Raji (cell line): ENCODE data around the gene ASXL1.

Experiments
- POLR2A ChIP-seq: IDR thresholded peaks from 2 replicates; pipeline ENCODE4 v1.6.1; 2011; ENCODE audit warnings: low read depth, low read length, control low read depth; ENCODE audit not compliant: insufficient read depth

The ASXL1 gene

DNA sequence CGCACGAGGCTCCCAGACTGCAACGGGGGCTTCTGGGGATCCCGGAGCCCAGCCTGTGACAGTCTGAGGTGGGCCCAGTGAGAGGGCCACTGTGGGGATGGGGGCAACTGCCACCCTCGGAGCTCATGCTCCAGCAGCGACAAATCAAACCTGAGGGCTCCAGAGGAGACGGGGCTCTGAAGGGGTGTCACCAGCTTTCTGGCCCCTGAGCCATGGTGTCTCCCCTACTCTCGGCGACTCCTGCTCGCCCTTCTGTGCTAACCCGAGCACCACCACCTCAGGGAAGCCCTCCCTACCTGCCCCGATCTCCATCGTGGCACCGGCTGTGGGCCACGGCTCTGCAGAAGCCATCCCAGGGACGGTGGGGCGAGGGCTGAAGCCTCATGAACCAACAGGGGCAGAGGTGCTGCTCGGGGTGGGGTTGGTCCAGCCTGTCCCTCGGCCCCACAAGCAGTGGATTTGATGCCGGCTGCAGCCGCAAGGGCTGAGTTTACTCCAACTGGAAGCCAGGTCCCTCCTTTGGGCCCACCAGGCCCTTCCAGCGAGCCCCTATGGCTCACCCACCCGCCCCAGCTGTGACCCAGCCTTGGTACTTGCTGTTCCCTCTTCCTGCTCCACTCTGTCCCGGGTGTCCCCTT is 102.7 kb downstream of the ASXL1 start:
- TF ChIP-seq POLR2A: no peak

DNA sequence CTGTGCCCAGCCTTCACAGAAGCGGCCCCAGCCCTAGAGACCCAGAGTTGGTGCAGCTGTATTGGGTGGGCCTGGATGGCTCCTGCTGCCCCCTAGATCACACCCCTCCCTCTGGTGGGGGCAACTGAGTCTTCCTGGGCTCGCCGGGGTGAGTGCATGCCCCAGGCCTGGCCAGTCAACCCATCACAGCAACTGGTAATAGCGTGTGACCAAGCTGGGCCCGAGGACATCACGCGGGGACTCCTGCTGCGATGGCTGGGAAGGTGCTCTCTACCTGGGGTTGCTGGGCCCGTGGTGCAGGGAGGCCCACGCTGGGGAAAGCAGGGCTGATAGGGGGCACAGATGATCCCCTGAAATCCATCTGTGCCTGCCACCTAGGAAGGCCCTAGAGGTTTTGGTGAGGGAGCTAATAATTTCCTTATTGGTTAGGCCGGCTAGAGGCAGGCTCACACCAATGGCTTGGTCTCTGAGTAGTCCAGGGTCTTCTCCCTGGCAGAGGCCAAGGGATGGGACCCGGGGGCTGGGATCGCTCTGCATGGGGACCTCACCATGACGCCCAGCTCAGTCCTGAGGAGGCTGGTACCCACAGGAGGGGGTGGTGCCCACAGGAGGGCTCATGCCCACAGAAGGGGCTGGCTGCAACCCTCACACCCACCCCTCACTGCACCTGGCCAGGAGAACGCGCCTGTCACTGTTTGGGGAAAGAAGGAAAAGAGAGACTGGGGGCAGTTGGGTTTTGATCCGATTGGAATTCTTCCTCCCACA is 103.9 kb downstream of the ASXL1 start:
- TF ChIP-seq POLR2A: no peak

DNA sequence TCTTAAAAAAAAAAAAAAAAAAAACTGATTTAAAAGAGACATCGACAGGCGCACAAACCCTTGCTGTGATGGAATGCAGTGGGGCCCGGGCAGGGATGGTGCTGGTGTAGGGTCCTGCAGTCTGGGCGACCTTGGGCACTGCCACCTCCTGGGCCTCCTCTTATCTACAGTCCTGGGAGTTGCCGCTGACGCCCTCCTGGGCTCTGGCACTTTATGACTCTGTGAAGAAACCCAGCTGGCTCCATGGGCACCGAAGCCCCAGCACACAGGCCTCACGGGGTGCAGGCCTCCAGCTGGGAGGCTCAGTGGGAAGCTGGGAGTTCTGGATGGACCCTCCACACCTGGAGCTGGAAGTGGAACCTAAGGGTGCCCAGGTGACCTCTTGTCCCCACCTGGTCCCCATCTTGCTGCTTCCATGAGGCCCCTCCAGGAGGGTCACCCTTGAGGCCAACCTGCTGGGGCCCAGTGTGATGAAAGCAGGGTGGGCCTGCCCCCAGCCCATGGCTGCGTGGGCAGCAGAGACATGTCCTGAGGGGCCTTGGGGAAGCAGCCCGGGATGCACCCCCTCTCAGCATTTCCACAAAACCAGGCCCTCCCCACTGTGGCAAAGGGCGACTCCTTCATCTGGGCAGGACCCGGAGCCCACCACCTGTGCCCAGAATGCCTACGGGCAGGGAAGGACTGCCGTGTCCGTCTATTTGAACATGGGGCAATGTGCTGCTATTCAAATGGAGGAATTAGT is 104.9 kb downstream of the ASXL1 start:
- TF ChIP-seq POLR2A: no peak

DNA sequence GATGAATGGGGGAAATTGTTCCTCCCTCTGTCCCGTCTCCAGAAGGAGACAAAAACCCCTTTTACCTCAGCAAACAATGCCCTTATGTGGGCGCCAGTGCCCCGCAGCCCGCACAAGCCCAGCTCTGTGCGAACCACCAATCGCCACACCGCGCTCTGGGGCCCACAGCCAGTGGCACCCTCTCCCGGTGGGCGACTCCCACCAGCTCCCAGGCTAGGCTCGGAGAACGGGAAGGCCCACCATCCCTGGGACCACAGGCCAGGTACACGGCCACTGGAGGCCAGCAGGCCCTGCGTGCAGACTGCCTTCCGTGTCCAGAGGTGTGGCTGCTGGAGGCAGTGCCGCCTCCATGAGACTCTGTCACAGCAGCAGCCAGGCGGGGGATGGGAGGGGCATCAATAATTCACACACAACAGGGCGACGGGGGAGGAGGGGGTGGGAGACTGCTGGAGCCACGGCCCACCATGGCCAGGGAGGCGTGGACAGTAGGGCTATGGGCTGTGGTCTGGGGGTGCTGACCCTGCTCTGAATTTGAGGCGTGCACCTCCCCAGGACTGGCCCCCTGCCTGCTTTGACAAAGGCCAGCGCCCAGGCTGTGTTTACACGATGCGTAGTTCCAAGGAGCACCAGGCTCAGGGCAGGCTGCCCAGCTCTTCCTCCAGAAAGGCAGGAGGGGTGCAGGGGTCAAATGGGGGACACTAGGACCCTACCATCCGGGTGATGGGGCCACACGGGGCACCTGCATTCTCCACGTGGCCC is 105.7 kb downstream of the ASXL1 start:
- TF ChIP-seq POLR2A: no peak

DNA sequence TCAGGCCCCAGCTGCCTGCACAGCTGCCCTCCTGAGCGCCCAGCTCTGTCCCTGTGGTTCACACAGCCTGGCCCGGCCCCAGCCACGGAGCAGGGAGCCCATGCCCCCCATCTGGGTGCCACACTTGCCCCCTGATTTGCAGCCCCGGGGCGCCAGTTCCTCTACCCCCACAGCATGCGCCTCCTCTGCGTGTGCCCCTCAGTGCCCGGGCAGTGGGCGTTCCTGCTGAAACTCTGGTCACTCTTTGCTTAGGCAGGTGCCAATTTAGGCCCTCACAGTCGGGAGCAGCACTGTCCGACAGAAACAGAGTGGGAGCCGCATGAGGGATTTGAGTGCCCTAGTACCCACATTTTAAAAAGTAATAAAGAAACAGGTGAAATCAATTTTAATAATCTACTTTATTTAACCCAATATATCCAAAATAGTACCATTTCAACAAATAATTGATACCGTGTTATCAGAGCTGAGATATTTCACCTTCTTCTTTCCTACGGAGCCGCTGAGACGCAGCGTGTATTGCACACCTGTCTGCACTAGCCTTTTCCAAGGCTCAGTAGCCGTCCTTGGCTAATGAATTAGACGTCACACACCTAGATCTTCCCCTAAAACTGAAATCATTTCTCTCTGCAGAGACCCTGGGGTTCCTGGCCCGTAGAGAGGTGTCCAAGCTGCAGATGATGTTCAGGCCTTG is 106.4 kb downstream of the ASXL1 start:
- no peak for TF ChIP-seq POLR2A

DNA sequence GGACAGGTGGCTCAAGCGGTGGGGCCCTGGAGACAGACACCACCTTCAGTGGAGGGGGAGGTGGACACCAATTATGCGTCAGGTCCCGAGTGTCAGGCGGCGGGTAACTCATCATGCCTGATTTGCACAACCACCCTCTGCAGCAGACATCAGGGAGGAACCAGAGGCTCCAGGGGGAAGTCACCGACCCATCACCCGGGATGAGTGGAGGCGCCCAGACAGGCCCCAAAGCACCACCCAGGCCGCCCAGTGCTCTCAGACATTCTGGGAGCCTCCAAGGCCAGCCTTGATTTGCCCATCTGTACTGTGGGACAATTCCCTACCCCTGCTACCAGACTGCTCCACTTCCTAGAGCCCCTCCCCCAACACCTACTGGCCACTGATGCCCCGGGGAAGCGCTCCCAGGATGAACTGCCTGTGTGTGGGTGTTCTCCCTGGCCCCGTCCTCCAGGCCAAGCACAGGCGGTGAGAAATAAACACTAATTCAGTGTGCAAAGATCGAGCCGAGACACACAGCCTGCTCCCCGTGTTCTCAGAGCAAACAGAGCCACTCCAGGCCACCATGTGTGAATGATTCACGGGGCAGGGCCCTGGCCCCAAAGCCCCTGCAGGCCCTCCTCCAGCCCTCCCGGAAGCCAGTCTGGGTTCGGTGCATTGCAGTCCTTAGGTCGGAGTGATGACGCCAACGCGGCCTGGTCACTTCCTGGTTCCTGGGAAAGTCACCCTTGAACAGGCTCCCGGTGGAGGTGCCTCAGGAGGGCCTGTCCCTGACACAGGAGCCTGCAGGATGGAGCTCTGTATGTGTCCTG is 107.2 kb downstream of the ASXL1 start:
- TF ChIP-seq POLR2A: no peak

DNA sequence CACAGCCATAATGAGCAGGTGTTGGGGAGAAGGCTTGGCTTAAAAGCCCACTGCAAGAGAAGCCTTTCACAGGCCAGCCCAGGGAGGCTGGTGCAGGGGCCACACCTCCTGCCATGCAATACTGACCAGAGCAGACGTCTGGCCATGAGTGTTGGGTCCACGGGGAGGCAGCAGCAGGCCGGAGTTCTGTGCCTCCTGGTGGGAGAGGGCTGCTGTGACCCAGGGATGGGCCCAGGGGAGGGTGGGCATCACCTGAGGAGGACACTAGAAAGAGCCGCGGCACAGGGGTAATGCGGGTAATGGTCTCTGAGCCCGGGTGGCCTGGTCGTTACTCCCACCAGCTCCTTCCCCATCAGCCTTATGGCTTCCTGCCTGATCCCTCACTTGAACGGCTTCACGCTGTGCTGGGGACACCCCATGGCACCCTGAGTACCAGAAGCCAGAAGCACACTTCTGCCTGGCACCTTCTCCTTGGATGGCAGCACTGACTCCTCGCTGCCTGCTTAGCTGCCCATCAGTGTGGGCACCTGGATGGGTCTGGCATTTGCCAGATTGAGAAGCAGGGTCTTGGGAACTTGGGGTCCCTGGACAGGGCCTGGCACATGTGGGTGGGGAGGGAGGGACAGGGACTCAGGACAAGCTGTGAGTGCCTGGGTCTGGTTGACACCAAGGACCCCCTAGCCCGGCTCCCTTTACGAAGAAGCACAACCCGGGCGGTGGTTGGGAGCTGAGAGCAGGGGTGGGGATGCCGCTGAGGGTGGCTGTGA is 108.8 kb downstream of the ASXL1 start:
- no peak for TF ChIP-seq POLR2A

DNA sequence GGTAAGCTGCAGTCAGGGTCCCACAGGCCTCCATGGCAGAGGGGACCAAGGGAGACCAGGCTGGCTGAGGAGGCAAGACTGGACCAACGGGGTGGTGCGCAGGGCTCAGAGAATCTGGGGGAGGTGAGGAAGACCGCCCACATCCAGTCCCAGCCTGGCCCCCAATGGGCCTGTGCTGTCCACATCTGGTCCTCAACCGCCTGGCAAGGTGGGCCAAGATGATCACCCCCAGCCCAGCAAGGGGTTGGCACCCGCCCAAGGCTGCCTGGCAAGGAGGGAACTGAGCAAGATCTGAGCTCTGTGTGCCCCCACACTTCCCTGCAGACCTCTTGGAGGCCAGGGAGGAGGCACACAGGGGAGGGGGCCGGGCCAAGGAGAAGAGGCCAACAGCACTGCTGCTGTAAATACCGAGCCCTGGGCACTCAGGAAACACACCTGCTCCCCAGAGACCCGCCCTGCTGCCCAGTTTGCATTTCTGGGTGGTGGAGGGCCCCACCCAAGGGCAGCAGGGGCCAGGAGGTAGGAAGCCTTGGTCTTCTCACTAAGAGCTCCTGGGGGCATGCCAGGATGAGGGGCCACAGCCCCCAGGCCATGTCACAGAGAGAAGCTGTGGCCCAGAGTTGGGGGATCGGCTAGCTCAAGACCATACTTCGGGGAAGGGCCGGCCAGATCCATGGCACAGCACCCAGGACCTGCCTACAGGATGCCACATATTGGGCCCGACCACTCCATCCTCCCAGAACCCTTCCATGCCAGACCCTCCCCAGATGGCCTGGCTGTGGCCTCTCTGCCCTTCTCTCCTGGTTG is 109.6 kb downstream of the ASXL1 start:
- TF ChIP-seq POLR2A: no peak

DNA sequence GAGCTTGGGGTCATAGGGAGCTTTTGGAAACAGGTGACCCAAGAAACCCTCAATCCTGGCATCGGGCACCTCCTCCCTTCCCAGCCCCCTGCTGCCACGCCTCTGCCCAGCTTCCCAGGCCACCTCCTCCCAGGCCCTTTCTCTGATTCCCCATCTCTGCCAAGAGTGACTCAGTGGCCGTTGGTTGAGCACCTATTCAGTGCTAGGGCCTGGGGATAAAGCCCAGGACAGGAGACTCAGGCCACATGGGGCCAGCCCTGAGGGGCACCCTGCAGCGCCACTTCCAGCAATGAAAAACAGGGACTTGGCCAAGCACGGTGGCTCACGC is 110.1 kb downstream of the ASXL1 start:
- no peak for TF ChIP-seq POLR2A

DNA sequence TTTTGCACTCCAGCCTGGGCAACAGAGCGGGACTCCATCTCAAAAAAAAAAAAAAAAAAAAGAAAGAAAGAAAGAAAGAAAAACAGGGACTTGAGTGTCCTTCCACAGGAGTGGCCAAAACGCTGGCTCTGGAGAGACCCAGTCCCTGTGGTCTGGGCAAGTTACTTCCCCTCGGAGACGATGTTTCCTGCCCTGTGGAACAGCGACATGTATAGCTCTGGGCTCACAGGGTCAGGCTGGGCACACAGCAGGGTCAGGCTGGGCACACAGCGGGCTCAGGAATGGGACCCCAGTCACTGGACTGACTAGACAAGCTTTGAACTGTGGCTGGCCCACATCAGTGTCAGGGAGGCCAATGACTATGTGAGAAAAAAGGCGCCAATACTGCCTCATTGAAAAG is 110.7 kb downstream of the ASXL1 start:
- TF ChIP-seq POLR2A: no peak

DNA sequence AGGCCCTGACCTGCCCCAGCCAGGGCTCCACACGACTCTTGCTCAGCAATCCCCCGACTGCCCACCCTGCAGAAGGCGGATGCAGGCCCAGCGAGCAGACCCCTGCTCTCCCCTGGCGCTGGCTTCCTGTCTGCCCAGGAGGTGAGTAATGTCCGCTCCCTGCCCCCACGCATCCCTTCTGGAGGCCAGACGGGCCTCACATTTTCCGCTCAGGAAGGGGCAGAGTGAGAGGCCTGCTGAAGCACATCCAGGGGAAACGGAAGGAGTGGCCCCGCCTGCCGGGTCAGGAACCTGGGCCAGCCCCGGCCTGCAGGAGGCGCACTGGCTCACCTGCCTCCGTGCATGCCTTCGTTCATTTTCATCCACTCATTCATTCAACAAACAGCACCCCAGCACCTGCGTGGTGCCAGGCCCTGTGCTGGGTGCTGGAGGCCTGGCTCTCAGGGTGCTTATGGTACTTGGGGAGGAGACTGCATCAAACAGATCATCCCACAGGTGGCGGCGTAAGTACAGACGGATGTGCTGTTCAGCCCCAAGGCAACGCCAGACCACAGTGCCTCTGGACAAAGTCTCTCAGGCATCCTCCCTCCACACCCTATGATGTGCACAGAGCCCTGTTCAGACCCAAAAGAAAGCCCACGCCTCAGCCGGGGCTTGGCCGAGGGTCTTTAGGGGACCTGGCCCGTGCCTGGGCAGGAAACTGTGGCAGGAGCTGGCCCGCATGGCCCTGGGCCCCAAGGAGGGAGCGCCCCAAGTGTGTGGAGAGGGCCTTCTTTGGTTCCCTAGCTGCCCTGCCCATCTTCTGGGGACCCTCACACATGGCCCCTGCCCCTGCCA is 112.1 kb downstream of the ASXL1 start:
- TF ChIP-seq POLR2A: no peak

DNA sequence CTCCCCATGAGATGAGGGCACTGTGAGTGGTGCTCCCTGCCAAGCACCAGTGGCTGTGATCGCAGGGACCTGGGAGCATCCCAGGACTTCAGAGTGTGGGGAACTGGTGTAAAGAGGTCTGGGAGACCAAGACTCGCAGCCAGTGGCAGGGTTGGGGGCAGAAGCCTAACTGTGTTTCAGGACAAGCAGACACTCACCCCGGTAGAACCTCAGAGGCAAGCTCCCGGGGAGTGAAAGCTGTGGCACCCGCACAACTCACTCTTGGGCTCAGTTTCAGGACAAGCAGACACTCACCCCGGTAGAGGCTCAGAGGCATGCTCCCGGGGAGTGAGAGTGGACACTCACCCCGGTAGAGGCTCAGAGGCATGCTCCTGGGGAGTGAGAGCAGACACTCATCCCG is 112.8 kb downstream of the ASXL1 start:
- no peak for TF ChIP-seq POLR2A
